GM15510 (cell line): ENCODE data around the gene SLC15A3.

Experiments
- POLR2A ChIP-seq: IDR thresholded peaks from 3 replicates; pipeline ENCODE4 v1.6.1; 2011; ENCODE audit warnings: borderline replicate concordance; ENCODE audit not compliant: insufficient read length; ENCODE audit errors: extremely low read depth

The SLC15A3 gene

DNA sequence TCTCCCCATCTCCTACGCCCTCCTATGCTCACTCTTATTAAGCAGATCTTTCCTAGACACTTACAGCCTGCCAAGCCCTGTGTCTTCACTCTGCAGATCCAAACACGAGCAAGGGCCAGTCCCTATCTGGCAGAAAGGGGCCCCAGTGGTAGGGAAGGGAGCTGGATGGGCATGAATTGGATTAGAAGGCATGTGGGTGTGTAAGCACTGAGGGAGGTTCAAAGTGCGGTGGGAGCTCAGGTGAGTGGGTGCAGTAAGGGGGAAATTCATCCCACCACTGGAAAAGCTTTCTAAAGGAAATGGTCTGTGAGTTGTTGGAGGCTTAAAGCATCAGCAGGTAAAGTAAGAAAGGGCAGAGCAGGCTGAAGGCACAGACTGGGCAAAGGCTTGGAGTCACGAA, 22.2 kb downstream of the SLC15A3 start:
- TF ChIP-seq POLR2A: no peak

DNA sequence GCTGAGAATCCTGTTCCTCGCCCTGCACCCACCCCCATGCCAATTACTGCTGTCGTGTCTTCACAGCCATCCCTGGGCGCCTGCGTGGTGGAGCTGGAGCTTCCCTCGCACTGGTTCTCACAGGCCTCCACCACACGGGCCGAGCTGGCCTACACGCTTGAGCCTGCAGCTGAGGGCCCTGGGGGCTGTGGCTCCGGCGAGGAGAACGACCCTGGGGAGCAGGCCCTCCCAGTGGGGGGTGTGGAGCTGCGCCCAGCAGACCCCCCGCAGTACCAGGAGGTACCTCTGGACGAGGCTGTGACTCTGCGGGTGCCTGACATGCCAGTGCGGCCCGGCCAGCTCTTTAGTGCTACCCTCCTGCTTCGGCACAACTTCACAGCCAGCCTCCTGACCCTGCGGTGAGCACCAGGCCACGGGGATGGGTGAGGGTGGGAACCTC, 23.4 kb downstream of the SLC15A3 start:
- no peak for TF ChIP-seq POLR2A

DNA sequence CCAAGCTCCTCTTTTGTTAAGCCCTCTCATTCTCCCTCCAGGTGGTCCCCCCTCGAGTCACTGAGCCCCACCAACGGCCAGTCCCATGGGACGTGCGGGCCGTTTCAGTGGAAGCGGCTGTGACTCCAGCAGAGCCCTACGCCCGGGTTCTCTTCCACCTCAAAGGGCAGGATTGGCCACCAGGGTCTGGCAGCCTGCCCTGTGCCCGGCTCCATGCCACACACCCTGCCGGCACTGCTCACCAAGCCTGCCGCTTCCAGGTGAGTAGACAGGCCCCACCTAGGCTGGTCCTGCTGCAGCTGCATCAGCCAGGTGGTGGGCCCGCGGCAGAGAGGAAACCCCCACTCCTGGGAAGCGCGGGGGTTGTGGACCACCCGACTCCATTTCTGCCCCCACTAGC, 24.4 kb downstream of the SLC15A3 start:
- TF ChIP-seq POLR2A: no peak

DNA sequence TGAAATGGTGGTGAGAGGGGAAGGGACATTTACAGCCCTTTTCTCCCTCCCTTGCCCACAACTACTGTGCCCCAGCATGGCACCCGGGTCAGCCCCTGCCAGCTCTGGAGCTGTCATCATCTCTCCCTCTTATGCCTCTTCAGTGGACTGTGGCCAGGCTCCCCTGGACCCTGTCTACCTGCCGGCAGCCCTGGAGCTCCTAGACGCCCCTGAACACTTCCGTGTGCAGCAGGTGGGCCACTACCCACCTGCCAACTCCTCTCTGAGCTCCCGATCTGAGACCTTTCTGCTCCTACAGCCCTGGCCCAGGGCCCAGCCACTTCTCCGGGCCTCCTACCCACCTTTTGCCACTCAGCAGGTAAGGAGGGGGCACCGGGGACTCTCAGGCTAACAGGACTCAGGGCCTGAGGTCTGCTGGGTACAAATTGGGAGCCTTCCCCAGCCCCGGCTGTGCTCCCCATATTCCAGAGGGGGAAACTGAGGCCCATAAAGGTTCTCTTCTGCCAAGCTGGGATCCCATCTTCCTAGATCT, 24.8 kb downstream of the SLC15A3 start:
- TF ChIP-seq POLR2A: no peak

DNA sequence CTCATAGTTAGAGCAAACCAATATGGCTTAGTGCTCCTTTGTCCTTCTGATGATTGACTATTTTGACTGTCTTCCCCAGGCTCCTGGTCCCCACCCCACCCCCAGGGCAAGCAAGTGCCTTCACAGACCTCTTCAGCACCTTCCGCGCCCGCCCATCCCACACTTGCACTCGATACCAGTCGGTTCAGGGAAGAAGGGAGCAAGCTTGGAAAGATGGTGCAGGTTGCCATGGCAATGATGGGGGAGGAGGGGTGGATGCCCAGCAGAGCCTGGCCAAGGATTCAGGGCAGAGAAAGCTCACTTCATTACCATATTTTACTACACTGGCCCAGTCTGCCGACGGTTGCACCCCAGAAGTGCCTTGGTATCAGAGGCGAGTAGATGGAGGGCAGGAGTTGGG, 25.5 kb downstream of the SLC15A3 start:
- no peak for TF ChIP-seq POLR2A

DNA sequence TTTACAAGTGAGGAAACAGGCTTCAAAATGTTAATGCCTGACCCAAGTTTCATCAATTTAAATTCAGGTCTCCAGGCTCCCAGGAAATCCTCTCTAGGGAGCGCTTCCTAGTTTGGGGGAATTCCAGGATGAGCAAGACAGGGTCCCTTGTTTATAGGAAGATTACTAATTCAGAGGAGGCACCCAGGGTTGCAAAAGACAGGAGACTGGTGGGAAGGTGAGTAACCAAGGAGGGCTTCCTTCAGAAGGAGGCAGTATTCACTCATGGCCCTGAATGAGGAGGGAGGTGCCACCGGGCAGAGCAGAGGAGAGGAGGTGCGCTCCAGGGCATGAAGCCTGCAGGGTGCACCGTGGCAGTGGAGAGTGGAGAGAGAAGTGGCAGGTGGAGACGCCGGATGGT, 26.1 kb downstream of the SLC15A3 start:
- no peak for TF ChIP-seq POLR2A

DNA sequence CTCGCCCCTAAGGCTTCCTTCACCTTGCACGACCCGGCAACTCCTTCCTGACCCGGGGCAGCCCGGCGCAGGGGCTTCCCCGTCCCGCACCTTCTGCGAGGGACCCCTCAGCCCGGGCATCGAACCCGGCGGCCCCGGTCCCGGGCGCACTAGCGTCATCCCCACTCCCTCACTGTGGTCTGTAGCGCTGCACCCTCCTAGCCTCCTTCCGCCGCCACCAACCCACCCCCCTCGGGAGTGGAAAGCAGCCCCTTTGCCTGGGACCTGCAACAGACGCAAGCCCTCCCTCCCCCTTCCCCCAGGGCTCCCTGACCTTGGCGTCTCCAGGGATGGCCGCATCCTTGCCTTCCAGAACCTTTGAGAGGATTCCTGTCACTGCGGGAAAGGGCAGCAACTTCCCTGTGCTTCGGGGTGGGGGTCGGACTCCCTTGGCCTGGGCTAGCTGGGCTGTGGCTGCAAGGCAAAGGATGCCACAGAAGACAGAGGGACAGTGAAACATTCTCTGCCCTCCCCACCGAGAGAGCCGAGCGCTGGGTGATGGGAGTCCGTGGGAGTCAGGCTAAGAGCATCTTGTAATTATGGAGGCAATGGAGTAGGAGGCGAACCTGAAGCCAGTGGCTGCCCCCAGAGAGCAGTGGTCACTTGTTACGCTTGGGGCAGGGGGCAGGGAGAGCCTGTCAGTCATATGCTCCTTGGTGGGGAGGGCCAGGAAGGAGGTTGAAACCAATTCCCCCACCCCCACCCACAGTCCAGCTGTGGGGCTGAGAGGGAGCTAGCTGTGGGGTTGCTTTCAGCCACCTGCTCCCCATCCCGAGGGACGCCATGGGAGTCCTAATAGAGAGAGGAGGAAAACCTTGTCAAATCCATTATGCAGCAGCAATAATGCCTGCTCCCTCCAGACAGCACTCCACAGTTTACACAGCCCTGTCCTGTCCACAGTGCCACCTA, 26.8 kb downstream of the SLC15A3 start:
- TF ChIP-seq POLR2A: no peak

DNA sequence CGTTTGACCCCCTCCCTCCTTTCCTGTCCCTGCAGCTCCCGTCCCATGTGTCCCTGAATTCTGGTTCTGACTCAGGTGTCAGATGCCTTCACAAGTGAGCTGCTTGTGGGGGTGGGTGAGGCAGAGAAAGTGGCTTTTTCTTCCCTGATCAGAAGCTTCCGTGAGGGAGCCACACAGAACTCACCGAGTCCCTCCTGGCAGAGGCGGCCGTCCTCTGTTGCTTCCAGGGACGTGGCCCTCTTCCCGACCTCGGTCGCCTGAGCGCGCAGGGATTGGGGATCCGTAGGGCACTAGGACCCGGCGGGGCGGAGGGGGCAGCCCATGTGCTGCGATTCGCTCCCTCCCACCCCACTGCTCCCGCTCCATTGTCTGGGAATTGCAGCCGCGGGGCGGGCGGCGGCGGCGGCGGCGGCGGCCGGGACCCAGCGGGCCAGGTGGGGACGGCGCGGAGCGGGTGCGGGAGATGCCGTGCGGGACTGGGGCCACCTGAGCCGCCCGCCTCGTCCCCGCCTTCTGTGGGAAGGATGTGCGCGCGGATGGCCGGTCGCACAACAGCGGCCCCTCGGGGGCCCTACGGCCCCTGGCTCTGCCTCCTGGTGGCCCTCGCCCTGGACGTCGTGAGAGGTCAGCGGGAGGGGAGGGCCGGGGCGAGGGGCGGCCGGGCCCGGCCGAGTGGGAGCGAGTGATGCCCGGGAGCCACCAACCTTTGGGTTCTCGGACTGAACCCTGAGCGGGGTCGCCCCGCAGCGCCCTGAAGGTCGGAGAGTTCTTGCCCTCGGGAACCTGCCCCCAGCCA, 27.7 kb downstream of the SLC15A3 start, which contains the start of gene TMEM132A:
Gene TMEM132A (plus strand): TSS at position 351 of the 796 bp plus-strand sequence. CDS start 174 bp downstream, at position 525.
- no peak for TF ChIP-seq POLR2A

DNA sequence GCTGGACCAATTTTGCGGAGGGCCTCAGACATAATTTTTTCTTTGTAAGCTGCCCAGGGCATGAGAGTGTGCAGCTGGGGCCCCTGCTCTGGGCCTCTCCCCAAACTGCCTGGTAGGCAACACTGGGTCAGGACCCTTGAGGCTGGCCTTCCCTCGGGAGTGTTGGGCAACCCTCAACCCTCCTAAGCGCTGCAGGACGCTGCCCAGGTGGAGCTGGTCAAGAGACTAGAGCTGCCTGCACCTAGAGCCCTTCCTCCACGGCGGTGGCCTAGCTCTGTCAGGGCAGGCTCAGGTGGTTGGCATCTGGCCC, 28.2 kb downstream of the SLC15A3 start:
- TF ChIP-seq POLR2A: no peak

DNA sequence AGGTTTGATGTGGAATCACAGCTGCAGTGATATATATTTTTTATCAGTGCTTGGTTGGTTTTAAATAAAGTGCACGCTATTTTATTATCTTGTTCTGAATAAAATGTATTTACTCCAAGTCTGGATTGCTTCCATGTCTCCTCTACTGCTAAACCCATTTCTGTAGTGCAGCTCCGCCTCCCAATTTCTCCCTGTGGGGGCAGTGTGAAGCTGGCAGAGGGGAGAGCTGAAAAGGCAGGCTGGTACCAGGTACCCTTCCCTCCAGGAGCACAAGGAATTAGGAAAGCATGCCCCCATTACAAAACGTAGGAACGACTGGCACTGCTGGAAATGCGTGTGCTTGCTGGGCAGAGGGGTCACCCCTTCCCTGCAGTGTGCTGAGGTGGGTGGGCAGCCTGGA, 28.6 kb downstream of the SLC15A3 start:
- no peak for TF ChIP-seq POLR2A

DNA sequence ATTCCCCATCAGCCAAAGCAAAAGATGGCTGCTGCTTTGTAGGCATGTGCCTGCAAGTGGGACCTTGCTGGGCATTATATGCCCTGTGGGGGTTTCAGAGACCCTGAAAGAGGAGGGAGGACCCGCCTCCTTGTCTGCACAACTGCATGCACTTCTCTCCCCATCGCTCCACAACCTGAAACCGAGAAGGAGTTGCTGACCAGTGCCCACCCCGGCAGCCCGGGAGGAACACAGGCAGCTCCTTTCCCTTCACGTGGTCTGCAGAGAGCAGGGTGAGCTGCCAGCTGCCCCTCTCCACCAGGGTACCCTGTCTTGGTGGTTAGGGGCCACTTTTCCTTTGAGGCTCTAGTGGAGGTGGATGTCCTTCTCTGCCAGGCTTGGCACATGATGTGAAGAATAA, 29.1 kb downstream of the SLC15A3 start:
- TF ChIP-seq POLR2A: no peak

DNA sequence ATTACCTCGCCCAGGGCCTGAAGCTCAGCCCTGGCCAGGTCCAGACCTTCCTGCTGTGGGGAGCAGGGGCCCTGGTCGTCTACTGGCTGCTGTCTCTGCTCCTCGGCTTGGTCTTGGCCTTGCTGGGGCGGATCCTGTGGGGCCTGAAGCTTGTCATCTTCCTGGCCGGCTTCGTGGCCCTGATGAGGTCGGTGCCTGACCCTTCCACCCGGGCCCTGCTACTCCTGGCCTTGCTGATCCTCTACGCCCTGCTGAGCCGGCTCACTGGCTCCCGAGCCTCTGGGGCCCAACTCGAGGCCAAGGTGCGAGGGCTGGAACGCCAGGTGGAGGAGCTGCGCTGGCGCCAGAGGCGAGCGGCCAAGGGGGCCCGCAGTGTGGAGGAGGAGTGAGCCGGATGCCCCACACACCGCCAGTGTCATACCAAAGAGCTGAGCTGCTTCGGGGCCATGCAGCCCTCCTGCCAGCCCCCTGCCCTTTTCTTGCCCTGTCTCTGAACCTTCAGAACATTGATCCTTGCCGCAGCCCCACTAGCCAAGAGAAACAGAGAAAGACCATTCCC, 30.1 kb downstream of the SLC15A3 start:
- no peak for TF ChIP-seq POLR2A

DNA sequence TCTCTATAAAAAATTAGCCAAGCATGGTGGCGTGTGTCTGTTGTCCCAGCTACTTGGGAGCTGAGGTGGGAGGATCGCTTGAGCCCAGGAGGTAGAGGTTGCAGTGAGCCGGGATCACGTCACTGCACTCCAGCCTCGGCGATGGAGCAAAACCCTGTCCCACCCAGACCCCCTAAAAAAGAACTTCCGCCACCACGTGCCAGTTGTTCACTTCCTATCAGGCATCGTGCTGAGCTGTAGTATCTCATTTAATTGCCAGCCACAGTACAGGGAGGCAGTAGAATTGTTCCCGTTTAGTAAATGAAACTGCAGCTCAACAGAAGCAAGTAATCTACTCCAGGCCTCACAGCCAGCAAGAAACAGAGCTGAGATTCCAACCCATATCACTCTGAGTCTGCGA, 30.7 kb downstream of the SLC15A3 start:
- TF ChIP-seq POLR2A: no peak

DNA sequence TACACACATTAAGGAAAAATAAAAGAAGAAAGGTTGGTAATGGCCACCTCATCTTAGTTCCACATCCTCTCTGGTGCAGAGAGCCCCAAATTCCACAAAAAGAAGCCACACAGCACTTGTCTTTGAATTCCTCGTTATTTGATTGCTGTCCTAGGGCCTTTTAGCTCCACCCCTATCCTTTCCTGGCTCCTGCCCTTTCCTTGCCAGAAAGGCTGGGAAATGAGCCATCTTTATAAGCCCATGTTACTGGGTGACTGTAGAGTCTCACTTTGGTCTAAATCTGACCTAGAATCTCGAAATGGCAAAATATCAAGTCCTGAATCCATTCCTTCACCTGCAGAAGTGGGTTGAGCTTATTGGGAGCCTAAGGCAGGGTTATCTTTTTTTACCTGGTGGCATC, 32.0 kb downstream of the SLC15A3 start:
- no peak for TF ChIP-seq POLR2A

DNA sequence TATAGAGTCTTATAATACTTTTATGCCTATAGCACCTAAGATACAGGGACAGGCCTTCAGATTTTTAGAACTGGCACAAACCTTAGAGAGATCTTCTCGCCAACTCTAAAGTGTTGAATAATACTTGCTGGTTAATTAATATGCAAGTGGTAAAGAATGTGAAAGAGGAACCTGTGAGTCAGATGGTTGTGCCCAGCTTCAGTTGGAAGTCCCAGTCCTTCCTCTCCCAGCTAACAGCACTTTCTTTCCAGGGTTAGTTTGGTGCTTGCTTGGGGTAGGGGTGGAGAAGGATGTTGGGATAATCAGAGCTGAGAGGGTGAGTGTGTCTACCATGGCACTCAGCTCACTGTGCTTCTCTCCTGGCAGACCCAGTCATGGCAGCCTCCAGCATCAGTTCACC, 32.7 kb downstream of the SLC15A3 start:
- TF ChIP-seq POLR2A: no peak
